GM18868 (cell line): Measurements from ENCODE around the gene HES2.
"Not testable (repeated sequence)": the region's sequence is repeated elsewhere in the genome, so short reads cannot be mapped to it uniquely, and the experiment has no call there.

Experiments used
- ATAC-seq: cut with Tn5 transposase; IDR thresholded peaks from one replicate; pipeline ENCODE4 v1.9.1; 2021; ENCODE audit warnings: mild to moderate bottlenecking, moderate library complexity; ENCODE audit not compliant: unreplicated experiment

Gene HES2

DNA sequence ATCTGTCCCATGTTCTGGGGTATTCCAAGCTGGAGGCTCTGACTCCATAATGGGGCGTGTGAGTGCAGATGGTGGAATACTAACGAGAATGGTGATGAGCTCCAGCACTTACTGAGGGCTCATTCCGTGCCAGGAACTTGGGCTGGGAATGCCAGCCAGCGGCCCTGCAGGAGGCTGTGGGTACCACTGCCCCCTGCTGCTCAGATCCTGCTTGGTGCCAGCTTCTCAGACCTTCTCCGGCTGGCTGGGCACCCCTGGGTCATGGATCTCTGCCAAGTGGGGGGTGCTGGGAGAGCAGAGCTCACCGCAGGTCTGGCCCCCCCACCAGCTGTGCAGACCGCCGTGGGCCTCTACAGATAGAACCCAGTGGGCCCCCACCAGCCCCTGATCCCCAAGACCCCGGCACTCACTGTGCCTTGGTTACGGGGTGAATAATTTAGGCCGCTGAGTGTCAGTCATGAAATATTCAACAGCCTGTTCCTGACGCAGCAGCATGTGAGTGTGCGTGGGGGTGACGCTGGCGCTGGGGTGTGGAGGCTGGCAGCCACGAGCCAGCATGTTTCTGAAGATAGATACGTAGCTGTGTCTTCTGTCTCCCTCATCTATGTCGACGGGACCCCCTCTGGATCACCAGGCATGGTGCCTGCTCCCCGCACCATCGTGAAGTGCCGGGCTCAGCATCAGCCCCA, 17.4 kb upstream of the HES2 start:
- not testable (repeated sequence) for ATAC-seq

DNA sequence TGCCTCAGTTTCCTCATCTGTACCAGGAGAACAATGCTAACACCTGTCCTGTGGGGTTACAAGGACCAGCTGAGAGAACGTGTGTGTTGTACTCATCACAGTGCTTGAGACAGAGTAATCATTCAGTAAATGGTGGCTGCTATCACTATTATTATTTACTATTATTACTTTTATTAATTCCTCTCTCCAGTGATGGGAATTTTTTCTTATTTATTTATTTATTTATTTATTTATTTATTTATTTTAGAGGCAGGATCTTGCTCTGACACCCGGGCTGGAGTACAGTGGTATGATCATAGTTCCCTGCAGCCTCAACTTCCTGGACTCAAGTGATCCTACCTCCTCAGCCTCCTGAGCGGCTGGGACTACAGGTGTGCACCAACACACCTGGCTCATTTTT, 16.6 kb upstream of the HES2 start:
- not testable (repeated sequence) for ATAC-seq

DNA sequence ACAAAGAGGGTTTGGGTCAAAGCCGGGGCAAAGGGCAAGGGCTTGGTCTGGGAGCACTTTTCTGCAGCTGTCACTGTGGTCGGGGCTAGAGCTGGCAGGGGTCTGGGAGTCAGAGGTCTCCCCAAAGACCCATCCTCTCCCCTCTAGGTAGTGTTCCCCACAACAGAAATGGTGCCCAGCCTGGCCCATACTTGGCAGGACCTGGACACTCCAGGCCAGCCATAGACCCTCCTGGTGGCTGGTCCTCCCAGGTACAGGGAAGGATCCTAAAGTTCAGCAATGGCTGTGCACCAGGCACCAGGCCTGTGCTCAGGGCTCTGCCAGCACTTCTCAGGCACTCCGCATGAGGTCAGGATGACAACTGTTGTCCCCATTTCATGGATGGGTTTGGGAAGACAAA, 15.8 kb upstream of the HES2 start:
- no peak for ATAC-seq

DNA sequence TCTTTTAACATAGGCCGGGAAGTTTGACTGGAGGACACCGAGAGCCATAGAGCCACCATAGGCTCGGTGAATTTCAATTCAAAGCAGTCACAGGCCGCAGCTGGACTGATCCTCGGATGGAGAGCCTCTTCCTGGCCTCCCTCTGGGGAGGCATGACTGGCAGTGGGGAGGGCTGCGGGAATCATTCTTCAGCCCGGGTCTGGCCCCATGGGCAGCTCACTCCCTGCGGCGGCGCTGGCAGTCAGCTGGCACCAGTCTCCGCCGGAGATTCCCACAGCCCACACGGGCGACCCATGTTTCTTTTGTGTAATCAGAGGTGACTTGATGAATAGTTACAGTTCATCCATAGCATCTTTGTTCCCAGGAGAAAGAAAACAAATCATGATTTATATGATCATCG, 15.4 kb upstream of the HES2 start:
- no peak for ATAC-seq

DNA sequence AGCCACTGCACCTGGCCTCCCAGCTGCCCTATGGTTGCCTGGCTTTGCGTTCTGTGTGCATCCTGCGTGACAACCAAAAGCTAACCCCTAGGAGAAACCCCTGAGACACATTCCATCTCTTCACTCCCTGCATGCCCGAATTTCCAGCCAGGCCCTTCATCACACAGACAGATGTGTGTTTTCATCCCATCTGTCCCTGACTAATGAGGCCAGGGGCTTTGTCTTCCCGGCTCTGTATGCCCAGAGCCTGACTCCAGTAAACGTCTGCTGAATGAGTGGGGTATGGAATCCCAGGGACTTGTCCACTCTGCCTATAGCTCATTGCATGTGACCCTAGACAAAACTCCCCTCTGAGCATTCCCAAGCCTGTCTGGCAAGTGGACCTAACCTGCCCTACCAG, 14.5 kb upstream of the HES2 start:
- no peak for ATAC-seq

DNA sequence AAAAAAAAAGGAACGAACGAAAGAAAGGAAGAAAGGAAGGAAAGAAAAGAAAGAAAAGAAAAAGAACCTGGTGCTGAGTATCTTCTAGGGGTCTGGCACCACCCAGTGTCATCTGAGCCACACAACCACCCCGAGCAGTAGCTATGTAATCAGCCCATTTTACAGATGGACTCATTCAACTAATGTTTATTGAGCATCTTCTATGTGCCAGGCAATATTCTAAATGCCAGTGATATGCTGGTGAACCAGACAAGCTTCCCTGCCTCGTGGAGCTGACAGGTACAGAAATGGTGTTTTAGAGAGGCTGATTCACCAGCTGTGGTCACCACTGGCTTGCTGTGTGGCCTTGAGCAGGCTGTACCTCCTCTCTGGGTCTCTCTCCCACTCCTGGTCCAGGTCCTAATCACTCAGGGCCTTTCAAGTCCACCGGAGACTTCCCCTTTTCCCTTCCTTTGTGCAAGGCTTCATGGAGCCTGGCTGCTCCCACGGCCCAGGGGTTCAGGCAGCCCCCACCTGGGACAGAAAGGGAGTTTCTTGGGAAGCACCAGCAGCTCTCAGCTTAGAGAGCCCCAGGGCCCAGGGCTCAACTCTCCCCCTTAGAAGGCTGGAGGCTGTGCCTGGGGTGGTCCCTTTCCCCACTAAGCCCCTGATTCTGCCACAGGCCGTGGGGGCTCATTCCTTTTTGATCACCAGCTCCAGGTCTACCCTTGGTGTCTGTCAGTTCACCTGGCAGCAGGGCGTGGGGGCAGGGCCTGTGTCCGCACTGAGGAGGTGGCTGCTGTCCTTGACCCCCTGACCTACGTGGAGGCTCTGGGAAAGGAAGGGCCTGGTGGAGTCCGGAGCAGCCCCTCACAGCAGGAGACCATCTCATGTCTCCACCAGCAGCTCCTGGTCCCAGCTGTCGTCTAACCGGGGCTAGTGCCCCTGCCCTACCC, 12.2 kb upstream of the HES2 start:
- not testable (repeated sequence) for ATAC-seq

DNA sequence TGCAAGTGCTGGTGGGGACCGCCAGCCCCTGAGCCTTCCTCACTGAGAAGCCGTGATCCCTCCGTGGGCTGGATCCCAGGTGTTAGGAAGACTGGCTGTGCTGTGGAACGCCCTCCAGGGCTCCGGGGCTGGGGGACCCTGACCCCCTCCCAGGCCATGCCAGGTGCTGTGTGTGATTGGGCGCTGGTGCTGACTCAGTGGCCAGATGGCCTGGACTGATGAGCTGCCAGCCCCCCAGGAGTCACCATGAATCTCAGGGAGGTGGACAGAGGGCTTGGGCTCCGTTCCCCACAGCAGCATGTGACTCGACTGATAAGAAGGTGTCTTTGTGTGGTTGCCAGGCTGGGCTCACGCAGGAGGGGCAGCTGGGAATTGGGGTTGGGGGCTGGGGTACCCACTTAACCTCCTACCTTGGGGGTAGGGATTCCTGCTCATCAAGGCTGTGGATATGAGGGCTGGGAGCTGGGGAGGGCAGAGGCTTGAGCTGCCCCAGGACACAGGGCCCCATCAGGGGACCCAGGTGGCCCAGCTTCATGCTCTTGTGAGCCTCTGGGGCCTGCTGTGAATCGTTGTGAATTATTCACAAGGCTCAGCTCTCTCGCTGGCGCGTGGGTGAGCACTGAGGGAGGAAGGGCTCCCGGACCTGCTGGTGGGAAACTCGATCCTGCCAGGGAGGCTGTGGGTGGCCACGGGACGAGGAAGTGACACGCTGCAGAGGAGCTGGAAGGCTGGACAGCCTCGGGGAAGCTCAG, 10.1 kb upstream of the HES2 start:
- ATAC-seq, result not testable (repeated sequence)

DNA sequence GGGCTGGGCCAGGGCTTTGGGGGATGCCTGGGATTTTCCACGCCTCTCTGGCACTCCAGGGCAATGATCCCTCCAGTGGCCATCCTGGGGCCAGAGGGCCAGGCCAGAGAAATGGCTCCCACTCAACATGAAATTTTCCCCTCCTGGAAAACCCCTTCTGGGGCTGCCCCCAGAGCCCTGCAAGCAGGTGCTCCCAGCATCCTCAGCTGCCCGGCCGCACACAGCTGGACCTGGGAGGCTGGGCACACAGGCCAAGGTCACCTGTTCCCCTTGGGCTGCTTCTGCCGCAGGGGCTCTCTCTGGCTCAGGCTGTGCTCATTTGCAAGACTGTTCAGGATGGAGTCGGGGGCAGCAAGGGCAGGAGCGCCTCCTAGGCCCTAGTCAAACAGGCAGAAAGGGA, 8.7 kb upstream of the HES2 start:
- not testable (repeated sequence) for ATAC-seq

DNA sequence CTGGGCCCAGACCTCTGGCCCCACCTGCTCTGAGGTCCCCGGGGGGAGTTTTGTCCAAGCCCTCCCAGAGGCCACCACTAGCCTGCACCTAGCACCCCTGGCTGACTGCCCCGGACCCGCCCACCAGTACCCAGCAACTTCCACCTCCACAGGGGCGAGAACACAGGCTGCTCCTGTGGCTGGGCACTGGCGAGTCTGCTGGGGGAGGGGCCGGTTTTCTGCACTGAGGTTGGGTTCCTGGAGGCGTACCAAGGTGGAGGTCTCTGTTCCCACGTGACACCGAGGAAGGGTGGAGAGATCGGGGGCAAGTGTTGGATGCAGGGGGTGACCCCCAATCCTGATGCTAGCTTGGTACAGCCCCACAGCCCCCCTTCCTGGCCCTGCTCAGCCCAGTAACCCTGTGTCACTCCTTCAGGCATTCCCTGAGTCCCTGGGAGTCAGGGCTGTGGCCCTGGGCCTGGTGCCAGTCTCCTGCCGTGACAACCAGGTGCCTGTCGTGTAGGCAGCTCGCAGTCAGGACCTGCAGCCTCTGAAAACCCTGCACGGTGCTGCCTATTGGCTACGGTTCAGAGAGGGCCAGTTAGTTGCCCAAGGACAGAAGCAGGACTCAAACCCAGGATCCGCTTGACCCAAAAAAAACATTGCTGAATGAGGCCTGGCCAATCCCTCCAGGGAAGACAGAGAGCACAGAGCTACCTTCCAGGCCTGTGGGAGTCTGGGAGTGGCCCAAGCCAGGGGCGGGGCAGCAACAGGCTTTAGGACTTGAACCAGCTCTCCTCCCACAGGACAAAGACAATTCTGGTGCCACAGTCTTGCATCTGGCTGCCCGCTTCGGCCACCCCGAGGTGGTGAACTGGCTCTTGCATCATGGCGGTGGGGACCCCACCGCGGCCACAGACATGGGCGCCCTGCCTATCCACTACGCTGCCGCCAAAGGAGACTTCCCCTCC, 8.0 kb upstream of the HES2 start:
- no peak for ATAC-seq

DNA sequence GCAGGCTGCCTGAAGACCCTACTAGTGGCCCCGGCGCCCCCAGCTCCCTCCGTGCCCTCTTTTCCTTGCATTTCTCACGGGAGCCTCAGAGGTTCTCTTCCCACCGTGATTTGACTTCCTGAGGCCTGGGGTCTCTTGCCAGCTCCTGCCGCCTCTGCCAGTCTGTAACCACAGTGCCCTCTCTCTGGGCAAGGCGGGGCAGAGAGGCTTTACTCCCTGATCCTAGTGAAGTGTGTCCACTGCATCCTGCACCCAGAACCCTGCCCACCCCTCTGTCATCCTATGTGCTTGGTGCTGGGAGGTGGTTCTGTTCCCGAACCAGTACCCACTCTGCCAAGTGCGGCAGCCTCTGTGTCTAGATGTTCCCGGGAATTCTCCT, 7.2 kb upstream of the HES2 start:
- no peak for ATAC-seq

DNA sequence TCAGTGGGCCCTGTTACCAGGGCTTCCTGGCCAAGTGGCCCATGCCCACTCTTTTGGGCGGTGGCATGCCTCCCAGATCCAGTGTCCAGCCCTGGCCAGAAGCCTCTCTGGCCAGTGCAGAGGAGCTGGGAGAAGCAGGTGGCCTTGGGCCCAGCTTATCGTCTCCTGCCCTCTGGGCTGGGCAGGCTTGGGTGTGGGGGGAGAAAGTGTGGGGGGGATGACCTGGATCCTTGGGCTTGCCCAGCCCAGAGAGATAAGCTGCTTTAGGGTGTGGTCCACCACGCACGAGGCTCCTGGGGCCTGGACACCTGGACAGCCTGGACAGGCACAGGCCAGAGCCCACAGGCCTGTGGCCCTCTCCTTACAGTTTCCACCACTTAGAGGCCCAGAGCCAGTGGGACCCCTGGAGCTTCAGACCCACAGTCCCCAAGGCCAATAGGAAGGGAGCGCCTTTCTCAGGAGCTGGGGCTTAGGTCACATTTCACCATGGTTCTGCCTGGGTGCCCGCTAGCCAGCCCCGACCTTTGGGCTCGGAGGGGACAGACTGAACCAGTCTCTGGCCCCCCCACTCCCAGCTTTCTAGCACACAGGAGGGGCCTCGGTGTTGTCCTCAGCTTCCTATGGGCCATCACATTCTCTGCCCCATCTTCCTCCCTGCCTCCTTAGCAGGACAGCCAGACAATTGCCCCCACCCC, 6.7 kb upstream of the HES2 start:
- no peak for ATAC-seq

DNA sequence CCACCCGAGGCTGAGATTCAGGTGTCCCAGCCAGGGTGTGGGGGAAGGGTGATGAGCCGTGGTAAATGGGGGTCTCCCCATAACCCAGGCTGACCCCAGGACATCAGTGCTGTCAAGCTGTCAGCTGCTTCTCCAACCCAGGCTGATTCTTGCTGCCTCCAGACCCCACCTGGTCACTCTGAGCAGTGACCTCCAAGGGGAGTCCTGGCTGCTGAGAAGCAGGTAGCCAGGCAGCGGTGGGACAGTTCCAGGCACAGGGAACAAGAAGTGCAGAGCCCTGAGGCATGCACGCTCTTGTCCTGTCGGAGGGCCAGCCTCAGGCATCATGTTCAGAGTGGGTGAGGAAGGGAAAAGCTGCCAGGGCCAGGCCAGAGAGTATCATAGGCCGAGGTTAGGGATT, 5.9 kb upstream of the HES2 start:
- ATAC-seq, result no peak

DNA sequence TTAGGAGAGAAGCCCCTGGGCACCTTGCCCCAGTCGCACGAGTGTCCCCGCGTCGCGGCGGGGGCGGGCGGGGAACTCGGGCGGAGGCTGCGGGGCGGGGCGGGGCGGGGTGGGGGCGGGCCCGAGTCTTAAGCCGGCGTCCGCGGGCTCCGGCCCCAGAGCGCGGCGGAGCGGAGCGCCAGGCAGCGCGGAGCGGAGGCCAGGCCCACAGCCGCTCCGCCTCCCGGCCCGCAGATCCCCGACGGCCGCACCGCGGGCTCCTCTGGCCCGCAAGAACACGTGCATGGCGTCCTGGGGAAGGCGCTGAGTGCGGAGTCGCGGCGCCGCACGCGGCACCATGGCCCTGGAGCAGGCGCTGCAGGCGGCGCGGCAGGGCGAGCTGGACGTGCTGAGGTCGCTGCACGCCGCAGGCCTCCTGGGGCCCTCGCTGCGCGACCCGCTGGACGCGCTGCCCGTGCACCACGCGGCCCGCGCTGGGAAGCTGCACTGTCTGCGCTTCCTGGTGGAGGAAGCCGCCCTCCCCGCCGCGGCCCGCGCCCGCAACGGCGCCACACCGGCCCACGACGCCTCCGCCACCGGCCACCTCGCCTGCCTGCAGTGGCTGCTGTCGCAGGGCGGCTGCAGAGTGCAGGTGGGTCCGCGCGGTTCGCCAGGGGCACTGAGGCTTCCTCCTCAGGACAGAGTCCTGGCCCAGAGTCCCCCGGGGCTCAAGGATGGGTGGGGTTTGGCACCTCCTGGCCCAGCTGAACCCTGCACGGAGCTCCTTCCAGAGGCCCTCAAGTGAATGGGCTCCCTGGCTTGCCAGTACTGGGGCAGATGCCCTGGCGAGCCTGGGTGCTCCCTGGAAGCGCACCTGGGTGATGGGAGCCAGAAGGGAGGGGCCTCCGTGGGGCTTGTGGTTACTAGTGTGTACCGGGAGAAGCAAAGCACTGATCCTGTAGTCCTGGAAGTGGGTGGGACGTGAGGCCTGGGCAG, 5.2 kb upstream of the HES2 start, which contains the start of gene ESPN:
Gene ESPN, plus strand, starts transcription at position 158 of the 975 bp plus-strand sequence. Its CDS starts 180 bp downstream, at position 338.
- no peak for ATAC-seq

DNA sequence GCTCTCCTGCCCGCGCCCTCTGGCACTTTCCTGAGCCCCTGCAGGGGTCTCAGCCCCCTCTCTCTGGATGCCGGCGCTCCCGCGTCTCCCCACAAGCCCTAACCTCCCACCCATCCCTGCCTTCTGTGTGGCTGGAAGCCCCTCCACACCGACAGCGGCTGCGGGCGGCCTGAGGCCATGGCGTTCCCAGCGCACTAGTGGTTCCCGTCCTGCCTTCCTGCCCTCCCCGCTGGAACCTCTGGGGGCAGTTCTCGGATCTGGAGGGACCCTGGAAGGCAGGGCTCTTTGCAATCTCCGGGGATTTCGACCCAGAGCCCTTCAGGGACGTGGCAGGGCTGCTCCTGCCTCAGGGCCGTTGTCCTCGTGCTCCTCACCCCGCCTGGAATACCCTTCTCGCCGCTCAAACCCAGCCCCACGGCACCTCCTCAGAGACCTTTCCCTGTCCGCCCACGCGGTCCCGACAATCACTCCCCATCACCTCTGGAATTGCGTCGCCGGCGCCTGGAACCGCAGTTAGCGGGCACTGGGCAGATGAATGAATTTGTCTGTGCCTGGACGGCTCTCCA, 4.4 kb upstream of the HES2 start:
- no peak for ATAC-seq

DNA sequence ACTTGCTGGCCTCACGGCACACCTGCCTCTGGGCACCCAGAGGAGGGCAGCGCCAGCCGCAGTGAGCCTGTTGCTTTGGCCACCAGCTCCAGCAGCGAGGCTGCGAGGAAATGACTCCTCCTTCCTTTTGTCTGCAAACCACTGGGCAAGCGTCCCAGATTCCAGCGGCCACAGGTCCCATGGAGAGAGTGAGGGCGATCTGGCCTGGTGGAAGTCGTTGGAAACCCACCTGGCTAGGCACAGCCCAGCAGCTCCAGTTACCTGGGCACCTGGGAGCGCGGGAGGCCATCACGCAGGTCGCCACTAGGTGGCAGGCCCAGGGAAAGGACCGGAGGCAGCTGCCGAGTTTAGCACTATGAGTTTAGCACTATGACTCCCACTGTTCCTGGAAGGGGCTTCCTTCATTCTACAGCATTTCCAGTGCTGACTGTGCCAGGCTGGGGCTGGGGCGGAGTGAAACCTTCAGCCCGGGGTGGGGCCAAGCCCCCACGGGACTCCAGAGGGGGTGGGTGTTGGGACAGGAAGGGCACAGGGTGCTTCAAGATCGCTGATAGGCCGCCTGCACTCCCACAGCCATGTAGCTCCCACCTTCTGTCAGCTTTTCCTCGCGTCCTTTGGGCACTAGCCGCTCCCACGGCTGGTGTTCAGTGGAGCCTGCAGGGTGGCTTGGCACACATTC, 3.7 kb upstream of the HES2 start:
- ATAC-seq, result no peak

DNA sequence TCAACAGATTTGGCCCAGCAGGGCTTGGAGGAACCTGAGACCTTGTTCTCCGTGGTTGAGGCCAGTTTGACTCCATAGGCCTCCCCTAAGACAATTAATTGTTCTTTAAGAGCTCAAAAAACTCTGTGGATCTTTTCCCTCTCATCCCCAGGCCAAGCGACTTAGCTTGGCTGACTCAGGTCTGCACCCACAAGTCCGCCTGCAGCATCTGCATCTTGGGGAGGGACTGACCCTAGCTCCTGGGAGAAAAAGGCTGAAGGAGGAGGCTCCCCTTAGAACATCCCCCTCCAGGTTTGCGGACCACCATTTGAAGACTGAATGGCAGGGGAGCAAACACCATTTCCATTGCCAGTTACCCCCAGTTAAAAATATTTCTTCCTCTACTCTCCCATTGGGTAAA, 1.5 kb upstream of the HES2 start:
- no peak for ATAC-seq

DNA sequence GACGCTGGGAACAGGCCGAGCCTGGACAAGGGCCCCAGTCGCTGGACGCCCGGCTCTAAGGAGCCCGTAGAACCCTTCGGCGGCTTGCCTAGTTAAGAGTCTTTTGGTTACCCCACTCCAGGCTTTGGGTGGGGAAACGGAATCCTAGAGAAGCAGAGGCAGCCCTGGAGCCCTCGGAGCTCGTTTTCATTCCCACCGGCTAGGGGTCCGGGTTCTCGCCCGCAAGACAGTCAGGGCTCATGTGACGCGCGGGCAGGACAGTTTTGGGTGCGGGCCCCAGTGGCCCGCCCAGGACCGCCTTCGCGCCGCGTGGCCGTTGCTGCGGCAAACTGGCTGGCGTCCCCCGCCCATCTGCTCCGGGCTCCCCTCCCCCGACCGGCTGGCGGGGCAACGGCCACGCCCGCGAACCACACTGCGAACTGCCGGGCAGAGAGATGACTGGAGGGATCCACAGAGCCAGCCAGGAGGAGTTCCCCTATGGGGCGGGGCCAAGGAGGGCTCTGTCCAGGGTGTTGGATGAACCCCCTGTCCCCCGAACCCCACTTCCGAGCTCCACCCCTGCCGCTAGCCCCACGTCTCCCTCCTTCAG, 829 bp upstream of the HES2 start:
- ATAC-seq, result no peak
